GM19035 (cell line): ENCODE measurements around the gene FAM24B.
"Not testable (repeated sequence)": the region's sequence is repeated elsewhere in the genome, so short reads cannot be mapped to it uniquely, and the experiment has no call there.

Source experiments
- ATAC-seq: cut with Tn5 transposase; IDR thresholded peaks from one replicate; pipeline ENCODE4 v1.9.1; 2021; ENCODE audit not compliant: unreplicated experiment

Gene FAM24B

GRCh38 chr10:122879339-122880273, at the start of gene FAM24B:
Gene FAM24B (minus strand): TSS chr10:122879581. CDS start chr10:122850515, 29,066 bp downstream.
- peak; percentile 76 for ATAC-seq

GRCh38 chr10:122915700-122916099, 36.3 kb upstream of the FAM24B start:
- no peak for ATAC-seq

GRCh38 chr10:122911889-122912484, 32.6 kb upstream of the FAM24B start:
- no peak for ATAC-seq

- no peak for ATAC-seq
Observed at GRCh38 chr10:122910310-122910709, 30.9 kb upstream of the FAM24B start, which contains the start of gene FAM24A. Gene FAM24A (plus strand): TSS chr10:122910610. CDS start chr10:122911635, 1,025 bp downstream.

GRCh38 chr10:122903861-122904260, 24.5 kb upstream of the FAM24B start:
- not testable (repeated sequence) for ATAC-seq

GRCh38 chr10:122894261-122894944, 15.0 kb upstream of the FAM24B start:
- no peak for ATAC-seq

GRCh38 chr10:122884166-122884565, 4.8 kb upstream of the FAM24B start:
- ATAC-seq: no peak

GRCh38 chr10:122882766-122883165, 3.4 kb upstream of the FAM24B start:
- no peak for ATAC-seq

- ATAC-seq: peak; percentile 13
Observed at GRCh38 chr10:122878799-122879338, 512 bp downstream of the FAM24B start.

- ATAC-seq: no peak
Observed at GRCh38 chr10:122877264-122877663, 2.1 kb downstream of the FAM24B start.

- no peak for ATAC-seq
Observed at GRCh38 chr10:122876467-122876855, 2.9 kb downstream of the FAM24B start.

GRCh38 chr10:122875843-122876466, 3.4 kb downstream of the FAM24B start:
- ATAC-seq: no peak

- not testable (repeated sequence) for ATAC-seq
Observed at GRCh38 chr10:122871947-122872346, 7.4 kb downstream of the FAM24B start.

- not testable (repeated sequence) for ATAC-seq
Observed at GRCh38 chr10:122868768-122869167, 10.6 kb downstream of the FAM24B start.

- ATAC-seq: not testable (repeated sequence)
Observed at GRCh38 chr10:122866757-122867482, 12.5 kb downstream of the FAM24B start.

- ATAC-seq: no peak
Observed at GRCh38 chr10:122864901-122865300, 14.5 kb downstream of the FAM24B start.

- no peak for ATAC-seq
Observed at GRCh38 chr10:122864194-122864592, 15.2 kb downstream of the FAM24B start.

GRCh38 chr10:122863216-122864193, 15.9 kb downstream of the FAM24B start:
- ATAC-seq: no peak

GRCh38 chr10:122861711-122862161, 17.6 kb downstream of the FAM24B start:
- ATAC-seq: no peak
